GM18907 (cell line): Measurements from ENCODE around the gene CGGBP1.

Experiments used
- ATAC-seq: cut with Tn5 transposase; IDR thresholded peaks from one replicate; pipeline ENCODE4 v1.9.1; 2021; ENCODE audit warnings: mild to moderate bottlenecking, moderate library complexity; ENCODE audit not compliant: unreplicated experiment

The CGGBP1 gene, protein sequence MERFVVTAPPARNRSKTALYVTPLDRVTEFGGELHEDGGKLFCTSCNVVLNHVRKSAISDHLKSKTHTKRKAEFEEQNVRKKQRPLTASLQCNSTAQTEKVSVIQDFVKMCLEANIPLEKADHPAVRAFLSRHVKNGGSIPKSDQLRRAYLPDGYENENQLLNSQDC

DNA sequence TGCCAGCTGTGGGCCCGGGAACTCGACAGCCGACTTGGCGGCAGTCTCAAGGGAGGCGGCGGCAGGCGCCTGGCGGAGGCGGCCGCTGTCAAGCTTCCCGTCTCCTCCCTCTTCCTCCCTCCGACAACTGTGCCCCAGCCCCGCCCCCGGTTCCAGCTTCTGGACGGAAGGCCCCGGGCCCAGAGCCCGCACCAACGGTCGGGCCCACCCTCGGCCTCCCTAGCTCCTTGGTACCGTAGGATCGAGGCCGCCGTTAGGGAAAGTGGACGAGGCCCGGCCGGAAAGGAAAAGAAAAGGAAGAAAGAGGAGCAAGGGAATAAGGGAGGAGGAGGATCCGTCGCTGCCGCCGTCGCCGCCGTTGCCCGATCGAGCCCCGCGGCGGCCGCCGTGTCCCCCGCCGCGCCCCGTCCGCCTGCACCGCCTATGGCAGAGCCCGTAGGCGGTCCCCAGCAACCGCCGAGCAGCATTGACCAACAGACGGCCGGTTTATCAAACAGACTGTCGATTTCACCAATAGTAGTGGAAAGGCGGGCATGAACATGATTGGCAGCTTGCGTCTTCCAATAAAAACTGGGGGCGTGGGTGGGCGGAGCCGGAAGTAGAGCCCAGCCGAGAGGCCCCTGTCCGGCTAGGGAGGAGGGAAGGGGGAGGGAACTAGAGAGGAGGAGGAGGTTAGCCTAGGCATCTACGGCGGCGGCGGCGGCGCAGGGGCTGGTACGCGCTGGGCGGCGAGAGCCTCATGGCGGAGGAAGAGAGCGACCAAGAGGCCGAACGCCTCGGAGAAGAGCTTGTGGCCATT, at the start of gene CGGBP1, which contains the start of gene ZNF654:
TSS of gene CGGBP1 (minus strand) at position 425 of the 799 bp plus-strand sequence. CDS start 3,029 bp downstream, outside the sequence.
TSS of gene ZNF654 (plus strand) at position 675 of the 799 bp plus-strand sequence. CDS start at position 740, 65 bp downstream.
- peak; percentile 97 for ATAC-seq

DNA sequence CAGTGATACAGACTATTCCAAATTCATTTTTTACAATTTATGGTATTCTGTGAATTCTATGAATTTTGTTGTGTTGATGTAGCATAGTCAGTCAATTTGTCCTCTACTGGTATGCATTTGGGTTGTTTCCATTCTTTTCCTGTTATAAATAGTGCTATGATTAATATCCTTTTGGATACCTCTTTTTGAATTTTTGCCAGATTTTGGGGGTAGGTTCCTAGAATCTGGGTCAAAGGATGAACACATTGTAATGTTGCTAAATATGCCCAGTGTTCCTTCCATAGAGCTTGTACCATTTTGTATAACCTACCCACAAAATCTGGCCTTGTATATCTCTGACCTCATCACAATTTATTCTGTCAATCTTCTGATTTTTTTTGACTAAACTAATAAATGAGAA, 46.5 kb upstream of the CGGBP1 start:
- ATAC-seq: no peak

DNA sequence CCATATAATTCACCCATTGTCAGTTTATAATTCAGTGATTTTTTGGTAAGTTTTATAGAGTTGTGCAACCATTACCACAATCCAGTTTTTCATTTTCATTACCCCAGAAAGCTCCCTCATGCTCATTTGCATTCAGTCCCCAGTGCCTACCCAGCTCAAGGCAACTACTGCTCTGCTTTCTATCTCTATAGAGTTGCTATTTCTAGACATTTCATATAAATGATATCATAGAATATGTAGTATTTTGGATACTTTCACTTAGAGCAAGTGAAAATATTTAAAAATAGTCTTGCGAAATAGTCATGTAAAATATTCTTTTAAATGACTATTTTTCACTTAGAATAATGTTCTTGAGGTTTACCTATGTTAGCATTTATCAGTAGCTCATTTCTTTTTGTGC, 42.3 kb upstream of the CGGBP1 start:
- ATAC-seq: peak; percentile 85

DNA sequence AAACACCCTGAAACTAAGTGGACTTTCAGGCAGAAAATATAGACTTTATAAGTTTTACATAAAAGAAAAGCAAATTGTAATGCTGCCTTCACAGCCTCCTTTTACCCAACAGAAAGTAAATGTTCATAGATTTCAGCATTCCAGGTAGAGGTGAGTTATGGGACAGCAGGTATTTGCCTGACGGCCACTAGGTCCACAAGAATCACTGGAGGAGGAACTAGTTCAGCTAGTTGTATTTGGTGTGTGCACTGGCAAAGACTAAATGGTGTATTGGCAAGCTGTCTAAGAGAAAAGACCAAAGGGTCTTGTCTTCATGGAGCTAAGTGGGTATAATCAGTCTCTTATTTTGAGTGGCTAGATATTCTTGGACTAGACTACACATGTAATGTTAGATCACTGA, 34.5 kb upstream of the CGGBP1 start:
- no peak for ATAC-seq

DNA sequence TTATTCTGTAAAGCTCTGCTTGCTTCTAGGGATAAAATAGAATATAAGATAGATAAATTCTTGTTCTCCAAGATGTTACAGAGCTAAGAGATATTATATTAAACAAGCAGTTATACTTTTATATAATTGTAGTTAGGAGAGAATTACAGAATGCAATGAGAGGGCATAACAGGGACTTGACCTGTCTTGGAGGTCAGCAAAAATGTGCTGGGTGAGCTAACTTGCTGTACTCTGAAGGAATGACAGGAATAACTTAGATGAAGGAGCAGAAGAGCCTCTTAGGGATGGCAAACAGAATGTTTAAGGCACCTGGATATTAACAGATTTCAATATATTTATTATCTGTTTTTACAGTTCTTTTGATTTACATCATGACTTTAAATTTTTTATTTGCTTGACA, 33.5 kb upstream of the CGGBP1 start:
- no peak for ATAC-seq

DNA sequence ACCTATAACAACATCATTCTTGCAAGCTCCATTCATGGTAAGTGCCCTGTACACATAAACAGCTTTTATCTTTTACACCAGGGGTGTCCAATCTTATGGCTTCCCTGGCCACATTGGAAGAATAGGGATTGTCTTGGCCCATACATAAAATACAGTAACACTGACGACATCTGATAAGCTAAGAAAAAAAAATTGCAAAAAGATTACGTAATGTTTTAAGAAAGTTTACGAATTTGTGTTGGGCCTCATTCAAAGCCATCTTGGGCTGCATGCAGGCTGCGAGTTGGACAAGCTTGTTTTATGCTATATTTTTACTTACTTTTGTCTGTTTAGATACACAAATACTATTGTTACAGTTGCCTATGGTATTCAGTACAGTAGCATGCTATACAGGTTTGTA, 31.9 kb upstream of the CGGBP1 start:
- no peak for ATAC-seq

DNA sequence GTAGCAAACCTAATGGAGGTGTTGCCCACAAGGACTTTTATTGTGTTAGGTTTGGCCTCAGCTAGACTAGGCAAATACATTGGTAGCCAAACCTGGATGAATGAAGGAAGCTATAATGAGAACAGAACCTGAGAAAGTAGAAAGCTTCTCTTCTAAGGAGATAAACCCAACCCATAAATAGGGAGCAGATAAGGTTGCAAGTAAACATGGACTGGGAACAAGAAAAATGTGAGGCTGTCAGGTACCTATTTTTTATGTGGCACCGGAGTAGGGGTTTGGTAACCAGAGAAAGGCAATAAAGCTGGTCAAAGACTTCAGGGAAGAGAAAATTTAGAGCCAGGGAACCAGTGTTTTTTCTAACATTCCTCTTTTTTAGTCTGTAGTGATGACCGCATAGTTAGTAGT, 25.3 kb upstream of the CGGBP1 start:
- no peak for ATAC-seq

DNA sequence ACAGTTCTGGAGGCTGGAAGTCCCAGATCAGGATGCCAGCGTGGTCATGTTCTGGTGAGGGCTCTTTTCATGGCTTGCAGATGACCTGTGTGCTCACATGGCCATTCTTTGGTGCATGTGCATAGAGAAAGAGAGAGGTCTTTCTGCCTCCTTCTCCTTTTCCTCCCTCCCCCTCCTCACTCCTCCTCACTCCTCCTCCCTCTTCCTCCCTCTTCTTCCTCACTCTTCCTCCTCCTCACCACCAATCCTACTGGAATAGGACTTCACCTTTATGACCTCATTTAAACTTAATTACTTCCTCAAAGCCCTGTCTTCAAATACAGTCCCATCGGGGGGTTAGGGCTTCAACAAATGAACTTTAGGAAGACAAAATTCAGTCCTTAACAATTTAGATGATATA, 24.0 kb upstream of the CGGBP1 start:
- ATAC-seq: no peak

DNA sequence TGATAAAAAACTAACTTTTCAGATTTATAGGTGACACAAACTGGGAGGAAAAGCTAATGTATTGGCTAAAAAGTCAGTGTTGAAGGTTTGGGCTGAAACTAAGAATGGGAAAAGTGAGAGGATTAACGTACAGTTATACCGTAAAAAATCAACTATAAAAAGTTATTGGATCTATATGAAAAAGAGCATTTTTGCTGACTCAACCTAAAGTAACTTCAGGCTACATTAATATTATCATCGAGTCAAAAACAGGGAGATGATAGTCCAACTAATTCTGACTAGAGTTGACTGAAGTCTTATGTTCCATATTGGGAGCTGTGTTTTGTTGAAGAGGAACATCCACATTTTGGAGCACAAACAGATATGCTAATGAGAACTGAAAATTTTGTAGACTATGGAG, 20.1 kb upstream of the CGGBP1 start:
- ATAC-seq: no peak

DNA sequence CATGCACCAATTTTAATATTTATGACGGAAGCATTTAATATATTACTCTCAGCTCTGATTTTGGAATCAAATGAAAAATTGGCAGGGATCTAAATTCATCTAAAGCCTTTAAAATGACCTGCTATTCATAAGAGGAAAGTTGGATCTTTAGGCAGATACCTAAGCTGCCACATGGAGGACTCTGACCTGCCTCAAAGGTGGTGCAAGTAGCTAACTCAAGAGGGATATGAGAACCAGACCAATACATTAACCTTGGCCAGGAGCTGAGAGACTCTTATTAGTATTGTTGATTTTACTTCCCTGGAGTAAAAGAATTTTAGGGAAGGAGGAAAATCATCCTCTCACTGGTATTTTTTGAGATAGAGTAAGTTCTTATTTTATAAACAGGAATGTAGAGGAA, 17.9 kb upstream of the CGGBP1 start:
- ATAC-seq: no peak

DNA sequence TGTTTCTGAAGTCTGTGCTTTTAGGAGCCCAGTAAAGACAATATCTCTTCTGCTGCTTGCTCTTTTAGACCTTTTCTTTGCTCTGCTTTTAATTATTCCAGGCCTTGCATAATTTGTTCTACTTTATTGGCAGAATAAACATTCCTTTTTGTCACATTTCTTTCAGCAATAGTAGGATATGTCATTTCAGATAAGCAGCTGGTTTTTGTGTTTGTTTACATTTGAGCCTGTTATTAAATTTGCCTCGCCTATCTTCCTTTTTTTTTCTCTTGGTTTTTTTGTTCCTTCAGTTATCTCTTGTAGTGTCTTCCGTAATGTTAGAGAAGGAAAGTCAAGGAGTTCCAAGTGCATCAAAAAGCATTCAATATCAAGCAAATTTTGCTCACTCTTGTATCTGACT, 16.7 kb upstream of the CGGBP1 start:
- no peak for ATAC-seq

DNA sequence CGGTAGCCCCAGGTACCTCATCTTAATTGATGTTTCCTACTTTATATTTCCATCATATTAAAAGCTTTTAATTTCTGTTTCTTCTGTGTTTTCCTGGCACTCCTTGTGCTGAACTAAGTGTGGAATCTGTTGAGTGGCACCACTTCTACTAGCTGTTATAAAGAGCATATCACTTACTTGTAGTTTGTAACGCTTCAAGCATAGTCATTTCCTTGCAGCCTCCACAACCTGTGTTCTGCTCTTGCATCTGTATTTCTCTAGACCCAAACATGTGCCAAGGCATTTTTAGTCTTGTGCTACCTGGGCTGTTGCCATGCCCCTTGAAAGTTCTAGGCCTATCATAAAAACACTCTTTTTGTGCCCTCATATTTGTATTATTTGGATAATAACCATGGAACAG, 16.3 kb upstream of the CGGBP1 start:
- ATAC-seq: no peak

DNA sequence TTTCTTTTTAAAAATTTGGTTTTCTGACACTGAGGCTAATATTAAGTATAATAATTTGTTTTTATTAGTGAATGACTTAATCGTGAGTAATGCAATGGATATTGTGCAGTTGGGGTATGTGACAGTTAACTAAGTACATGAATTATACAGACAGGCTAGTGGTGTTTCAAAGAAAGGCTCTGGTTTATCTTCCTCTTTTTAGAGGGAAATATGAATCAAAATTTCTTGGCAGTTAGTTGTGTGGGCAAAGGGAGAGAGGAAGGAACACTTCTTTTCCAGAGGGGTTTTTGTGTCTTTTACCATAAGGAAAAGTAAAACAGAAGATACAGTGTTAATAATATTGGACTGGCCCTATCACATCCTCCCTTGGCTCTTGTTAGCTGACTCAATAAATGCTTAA, 2.9 kb upstream of the CGGBP1 start:
- no peak for ATAC-seq

DNA sequence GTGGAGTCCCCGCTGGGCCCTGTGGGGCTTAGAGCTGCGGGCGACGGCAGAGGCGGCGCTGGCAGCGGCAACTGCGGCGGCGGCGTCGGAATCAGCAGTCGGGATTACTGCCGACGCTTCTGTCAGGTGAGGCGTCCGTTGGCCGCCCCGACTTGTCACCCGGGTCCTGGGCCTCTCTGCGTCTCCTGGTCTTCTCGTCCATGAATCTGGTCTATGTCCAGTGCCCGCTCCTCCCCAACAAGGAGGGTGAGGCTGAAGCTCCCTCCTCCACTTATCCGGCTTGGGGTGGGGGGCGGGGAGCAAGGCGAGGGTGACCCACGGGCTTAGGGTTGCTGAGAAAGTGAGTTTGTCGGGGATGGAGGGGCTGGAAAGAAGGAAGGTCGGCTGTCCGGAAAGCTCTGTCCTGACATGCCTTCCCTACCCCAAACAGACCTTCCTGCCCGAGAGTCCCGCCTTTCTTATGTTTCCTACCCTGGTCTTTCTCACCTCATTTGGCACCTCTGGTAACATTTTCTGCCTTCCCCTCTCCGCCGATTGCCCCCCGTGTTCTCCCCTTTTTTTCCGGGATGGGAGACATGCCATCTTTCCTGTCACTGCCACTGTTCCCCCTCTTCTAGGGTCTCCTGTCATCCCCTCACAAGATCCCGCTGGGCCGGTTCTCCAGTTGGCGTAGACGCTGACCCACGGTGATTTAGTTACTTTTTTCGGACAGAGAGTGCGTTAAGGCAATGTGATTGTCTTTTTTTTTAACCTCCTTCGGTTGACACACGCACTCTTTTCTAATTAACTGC, 770 bp upstream of the CGGBP1 start:
- peak; percentile 15 for ATAC-seq

DNA sequence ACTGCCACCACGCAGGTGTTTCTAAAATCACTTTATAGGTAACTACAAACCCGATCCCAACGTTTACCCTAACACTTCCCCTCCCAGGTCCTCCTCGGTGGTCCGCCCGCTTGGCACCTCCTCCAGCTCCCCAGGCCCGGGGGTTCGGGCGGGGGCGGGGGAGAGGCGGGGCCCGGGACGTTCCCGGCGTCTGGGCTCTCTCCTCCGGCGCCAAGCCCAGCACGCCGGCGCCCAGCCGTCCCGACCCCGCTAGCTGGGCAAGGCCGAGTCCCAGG, 562 bp downstream of the CGGBP1 start:
- no peak for ATAC-seq

DNA sequence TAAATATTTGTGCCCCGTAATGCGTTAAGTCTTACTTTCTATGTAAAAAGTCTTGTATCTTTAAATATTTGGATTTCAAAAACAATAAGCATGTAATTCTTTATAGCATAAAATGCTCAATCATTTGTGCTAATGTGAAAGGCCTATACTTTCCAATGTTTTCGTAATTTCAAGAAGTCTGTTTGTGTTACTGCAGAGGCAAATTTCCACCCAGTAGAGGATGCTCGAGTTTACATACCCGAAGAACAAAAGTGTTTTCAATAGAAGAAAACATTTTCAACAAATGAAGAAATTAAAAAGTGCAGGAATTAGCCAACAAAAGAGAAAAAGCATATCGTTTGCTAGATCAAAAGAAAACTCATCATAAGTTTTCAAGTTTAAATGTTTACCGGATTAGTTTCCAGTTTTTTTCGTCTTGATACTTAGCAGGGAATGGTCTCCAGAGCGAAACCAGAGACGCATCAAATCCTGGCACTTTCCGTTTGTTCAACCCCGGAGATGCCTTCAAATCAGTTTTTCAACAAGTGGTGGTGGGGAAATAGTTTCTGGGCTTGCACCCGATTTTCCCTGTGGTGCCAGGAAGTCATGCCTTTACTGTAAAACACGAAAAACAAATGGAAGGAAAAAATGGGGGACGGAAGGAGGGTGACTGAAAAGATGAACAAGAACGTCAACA, 1.0 kb downstream of the CGGBP1 start:
- ATAC-seq: no peak

DNA sequence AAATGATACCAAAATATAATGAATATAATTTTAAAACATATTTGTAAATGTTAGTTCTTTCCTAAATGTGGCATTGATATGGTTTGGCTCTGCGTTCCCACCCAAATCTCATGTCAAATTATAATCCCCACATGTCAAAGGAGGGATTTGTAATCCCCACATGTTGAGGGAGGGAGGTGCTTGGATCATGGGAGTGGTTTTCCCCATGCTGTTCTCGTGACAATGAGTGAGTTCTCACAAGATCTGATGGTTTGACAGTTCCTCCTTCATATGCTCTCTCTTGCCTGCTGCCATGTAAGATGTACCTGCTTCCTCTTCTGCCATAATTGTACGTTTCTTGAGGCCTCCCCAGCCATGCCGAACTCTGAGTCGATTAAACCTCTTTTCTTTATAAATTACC, 12.0 kb downstream of the CGGBP1 start:
- ATAC-seq: no peak

DNA sequence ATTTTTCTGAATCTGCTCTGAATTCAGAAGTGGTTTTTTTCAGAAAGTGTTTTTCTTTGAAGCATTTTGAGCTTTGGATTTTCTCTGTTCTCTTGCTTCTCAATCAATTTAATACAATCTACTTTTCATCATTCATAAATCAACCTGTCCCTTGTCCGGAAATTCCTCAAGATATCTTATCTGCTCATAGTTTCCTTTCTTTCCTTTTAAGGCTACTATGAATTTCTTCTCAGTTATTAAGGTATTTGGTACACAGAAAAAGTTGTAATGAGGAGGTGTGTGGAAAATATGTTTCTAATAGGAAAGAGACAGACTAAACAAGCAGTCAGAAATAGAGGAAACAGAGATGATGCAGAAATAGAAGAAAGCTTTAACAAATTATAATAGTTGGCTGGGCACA, 14.4 kb downstream of the CGGBP1 start:
- no peak for ATAC-seq

DNA sequence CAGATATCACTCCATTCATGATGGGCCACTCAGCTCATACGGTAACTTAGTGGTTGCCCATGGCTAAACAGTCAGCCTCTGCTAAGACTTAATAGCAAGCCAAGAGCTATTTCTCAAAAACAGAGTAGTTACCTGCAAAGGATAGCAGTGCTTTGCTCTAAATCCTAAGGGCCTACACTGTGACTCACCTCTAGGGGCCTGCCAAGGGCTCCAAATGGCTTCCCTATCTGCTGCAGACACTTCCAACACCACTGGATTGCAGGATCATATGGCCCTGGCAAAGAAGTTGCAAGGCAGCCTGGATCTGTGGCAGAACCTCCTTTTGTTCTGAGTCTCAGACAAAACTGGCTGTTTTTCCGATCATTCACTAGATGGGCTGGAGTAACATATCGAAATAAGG, 17.8 kb downstream of the CGGBP1 start:
- ATAC-seq: no peak

DNA sequence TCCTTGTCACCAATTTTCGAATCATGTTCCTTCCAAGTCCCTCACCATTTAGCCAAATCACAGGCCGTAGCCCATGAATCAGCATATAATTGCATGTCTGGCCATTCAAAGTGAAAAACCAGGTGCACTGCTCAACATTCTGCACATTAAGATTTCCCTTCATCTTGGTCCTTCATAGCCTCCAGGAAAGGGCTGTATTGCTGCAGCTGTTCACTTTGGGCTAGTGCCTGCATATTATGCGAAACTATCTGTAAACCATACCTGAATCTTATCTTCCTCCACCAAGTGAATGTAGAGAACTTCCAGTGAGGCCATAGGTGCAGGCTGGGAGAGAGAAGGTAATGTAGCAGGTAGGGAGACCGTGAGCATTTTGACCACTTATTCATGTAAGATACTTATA, 18.3 kb downstream of the CGGBP1 start:
- ATAC-seq: no peak

DNA sequence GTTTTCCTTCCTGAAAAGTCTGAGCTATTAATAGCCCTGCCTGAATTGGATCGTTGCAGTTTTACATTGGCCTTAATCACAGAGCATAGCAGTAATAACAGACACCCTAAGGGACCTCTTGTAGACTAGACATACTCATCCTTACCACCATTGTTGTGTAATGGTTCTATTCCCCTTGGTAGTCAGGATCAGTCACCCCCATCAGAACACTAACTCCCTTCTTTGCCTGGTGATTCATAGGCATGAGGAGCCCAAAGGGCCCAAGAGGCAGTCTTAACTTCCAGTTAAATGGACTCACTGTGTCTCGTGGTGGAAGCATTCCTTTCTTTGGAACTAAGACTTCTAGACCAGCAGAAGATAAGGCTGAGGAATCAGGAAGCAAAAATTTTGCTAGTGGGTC, 20.2 kb downstream of the CGGBP1 start:
- ATAC-seq: no peak

DNA sequence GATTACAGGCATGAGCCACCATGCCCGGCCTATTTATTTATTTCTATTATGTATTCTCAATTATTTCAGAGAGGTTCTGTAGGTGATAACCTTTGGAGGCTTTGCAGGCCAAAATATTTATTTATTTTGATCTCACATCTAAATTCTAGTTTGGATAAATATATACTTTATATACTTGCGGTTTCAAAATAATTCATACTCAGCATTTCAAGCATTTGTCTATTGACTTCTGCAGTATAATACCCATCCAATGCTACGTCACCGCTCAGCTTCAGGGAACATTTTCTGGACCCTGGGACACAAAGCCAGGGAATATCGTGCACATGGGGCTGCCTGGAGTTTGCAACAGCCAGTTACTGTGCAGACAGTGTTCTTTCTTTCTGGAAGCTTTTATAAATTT, 22.6 kb downstream of the CGGBP1 start:
- no peak for ATAC-seq
